ENCODE results near the gene DES.

DNA sequence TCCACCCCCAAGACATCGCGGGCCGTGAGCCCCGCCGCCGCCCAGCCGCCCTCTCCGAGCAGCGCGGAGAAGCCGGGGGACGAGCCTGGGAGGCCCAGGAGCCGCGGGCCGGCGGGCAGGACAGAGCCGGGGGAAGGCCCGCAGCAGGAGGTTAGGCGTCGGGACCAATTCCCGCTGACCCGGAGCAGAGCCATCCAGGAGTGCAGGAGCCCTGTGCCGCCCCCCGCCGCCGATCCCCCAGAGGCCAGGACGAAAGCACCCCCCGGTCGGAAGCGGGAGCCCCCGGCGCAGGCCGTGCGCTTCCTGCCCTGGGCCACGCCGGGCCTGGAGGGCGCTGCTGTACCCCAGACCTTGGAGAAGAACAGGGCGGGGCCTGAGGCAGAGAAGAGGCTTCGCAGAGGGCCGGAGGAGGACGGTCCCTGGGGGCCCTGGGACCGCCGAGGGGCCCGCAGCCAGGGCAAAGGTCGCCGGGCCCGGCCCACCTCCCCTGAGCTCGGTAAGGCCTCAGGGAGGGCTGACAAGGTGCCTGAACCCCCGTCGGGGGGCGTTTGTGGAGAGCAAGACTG lies 30.7 kb downstream of the DES start:
- no peak for TF ChIP-seq FOXP2 (optimal IDR thresholded peaks at IDR 0.05; ENCODE audit: borderline replicate concordance, extremely low read depth, extremely low read length, insufficient read depth)
- no peak for TF ChIP-seq POLR2AphosphoS5 (IDR thresholded peaks at IDR 0.05; ENCODE audit: low read depth, low read length)
- TF ChIP-seq, protein P1, sequence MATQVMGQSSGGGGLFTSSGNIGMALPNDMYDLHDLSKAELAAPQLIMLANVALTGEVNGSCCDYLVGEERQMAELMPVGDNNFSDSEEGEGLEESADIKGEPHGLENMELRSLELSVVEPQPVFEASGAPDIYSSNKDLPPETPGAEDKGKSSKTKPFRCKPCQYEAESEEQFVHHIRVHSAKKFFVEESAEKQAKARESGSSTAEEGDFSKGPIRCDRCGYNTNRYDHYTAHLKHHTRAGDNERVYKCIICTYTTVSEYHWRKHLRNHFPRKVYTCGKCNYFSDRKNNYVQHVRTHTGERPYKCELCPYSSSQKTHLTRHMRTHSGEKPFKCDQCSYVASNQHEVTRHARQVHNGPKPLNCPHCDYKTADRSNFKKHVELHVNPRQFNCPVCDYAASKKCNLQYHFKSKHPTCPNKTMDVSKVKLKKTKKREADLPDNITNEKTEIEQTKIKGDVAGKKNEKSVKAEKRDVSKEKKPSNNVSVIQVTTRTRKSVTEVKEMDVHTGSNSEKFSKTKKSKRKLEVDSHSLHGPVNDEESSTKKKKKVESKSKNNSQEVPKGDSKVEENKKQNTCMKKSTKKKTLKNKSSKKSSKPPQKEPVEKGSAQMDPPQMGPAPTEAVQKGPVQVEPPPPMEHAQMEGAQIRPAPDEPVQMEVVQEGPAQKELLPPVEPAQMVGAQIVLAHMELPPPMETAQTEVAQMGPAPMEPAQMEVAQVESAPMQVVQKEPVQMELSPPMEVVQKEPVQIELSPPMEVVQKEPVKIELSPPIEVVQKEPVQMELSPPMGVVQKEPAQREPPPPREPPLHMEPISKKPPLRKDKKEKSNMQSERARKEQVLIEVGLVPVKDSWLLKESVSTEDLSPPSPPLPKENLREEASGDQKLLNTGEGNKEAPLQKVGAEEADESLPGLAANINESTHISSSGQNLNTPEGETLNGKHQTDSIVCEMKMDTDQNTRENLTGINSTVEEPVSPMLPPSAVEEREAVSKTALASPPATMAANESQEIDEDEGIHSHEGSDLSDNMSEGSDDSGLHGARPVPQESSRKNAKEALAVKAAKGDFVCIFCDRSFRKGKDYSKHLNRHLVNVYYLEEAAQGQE (IDR thresholded peaks at IDR 0.05; ENCODE audit: insufficient read depth in 1 of 2, low read depth in 2 of 2, low read length in 2 of 2): no peak
- no peak for TF ChIP-seq TAF1 (IDR thresholded peaks at IDR 0.05; ENCODE audit: borderline replicate concordance, insufficient read depth, low read length)
- TF ChIP-seq SIN3A (IDR thresholded peaks at IDR 0.05; ENCODE audit: borderline replicate concordance, insufficient read depth, low read length): no peak

Data from PFSK-1 (cell line).